ENCODE measurements around the gene FARP2. TPM values are rescaled to one million over a fixed set of nuclear protein-coding genes. Genes with fewer than 3 reads are reported as not detected.

FARP2 gene
- total RNA-seq, 1 experiment from 2014 or later = 49.3 TPM

DNA sequence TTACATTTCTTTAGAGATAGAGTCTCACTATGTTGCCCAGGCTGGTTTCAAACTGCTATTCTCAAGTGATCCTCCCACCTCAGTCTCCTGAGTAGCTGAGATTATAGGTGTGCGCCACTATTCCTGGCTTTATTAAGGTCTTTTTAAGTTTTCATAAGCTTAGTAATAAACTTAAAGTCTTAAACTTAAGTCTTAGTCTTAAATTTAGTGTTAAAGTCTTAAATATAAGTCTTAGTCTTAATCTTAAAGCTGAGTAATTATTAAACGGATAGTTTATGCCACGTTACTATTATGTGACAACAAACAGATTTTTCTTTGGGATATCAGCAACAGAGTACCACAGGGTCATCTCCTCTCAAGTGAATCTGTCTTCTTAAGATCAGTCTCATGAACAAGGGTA lies 12.6 kb downstream of the FARP2 start:
- peaks cover 8% of the 10 kb centered on the region; the same call in 1 of the 2 replicates for H4K20me1 ChIP-seq (ENCODE audit: insufficient read depth)
- intact Hi-C loops (cut with micrococcal nuclease) = no loop called here

DNA sequence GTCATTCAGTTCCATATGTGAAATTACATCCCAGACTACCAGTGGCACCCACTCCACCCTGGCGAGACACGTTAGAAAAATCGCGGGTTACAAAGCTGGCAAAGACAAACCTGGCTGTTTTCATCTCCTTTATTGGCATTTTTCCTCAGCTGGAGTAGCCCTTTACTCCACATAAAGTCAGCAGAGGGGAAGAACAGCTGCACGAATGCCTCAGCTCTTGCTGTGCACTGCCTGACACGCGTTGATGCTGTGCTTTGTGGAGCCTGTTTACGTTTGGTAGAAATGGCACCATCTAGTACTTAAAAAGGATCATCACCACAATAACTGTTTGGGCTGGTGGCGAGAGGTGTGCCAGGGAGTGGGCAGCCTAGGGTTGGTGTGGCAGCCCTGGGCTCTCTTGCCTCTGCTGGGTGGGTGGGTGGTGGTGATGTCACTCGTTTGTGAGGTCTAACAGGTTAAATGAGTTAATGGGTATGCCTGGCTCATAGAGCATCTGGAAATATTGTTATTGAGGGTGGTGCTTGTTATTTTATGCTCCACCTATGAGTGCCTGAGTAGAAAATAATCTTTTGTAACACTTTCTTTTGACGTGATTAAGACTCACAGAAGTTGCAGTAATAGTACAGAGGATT lies 16.4 kb downstream of the FARP2 start:
- ATAC-seq (no peak), DNase-seq (ENCODE audit: low read depth, low spot score) (no peak)
- no peaks in the 10 kb centered on the region for H3K9me2 ChIP-seq (ENCODE audit: insufficient read depth)
- TF ChIP-seq ZNF274 (IDR thresholded peaks at IDR 0.05; ENCODE audit: low read depth, low read length) (no peak), EZH2 (IDR thresholded peaks at IDR 0.05) (no peak), ZFX (IDR thresholded peaks at IDR 0.05) (no peak), FOSL1 (IDR thresholded peaks at IDR 0.05; ENCODE audit: low read depth) (no peak), JUND (IDR thresholded peaks at IDR 0.05) (no peak), POLR2AphosphoS5 (IDR thresholded peaks at IDR 0.05; ENCODE audit: low read depth, low read length) (no peak), EGR1 (IDR thresholded peaks at IDR 0.05; ENCODE audit: low read depth) (no peak), TCF7L2 (IDR thresholded peaks at IDR 0.05; ENCODE audit: borderline replicate concordance, extremely low read depth, insufficient read depth, insufficient read length) (no peak), POLR2A (IDR thresholded peaks at IDR 0.05; ENCODE audit: borderline replicate concordance, extremely low read depth, insufficient read depth, insufficient read length) (no peak), EZH2phosphoT487 (IDR thresholded peaks at IDR 0.05; ENCODE audit: borderline replicate concordance) (no peak), SRF (IDR thresholded peaks at IDR 0.05; ENCODE audit: low read depth) (no peak)
- TF ChIP-seq, protein P1, sequence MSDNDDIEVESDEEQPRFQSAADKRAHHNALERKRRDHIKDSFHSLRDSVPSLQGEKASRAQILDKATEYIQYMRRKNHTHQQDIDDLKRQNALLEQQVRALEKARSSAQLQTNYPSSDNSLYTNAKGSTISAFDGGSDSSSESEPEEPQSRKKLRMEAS (IDR thresholded peaks at IDR 0.05) = no peak
- peaks cover 64% of the 10 kb centered on the region for H3K79me2 ChIP-seq (ENCODE audit: insufficient read depth, low read length)
- ChIA-PET CTCF (no interaction called here), POLR2A (no interaction called here), RAD21 (ENCODE audit: low non-redundant PET in 1 of 2, low total read pairs in 2 of 2, uncharacterized antibody in 2 of 2, unreplicated experiment in 2 of 2) (interaction anchor here in 1 of 2 experiments (0.7 kb wide), 1 partner anchor 724 kb away, joined by 5 read pairs; no protein-coding TSS in a partner anchor)
- H3K4me3 ChIP-seq (replicated peaks in 1 of 2; ENCODE audit: low read depth in 1 of 2, low read length in 2 of 2) = no peak overlapping the region
- no peak overlapping the region for H2AFZ ChIP-seq (ENCODE audit: low read depth, low read length, poor library complexity, severe bottlenecking)
- peaks cover 8 to 10% of the 10 kb centered on the region in 2 experiments for H3K4me1 ChIP-seq (ENCODE audit: control insufficient read depth in 1 of 2, insufficient read depth in 2 of 2, low read length in 2 of 2)
- H3K9ac ChIP-seq (ENCODE audit: low read length) = no peak overlapping the region
- intact Hi-C loops (cut with micrococcal nuclease) = no loop called here
- no peaks in the 10 kb centered on the region for H3K9me3 ChIP-seq (ENCODE audit: control insufficient read depth in 1 of 2, insufficient read depth in 1 of 2, low read depth in 1 of 2, low read length in 2 of 2)
- no peak overlapping the region for H3K27ac ChIP-seq (ENCODE audit: low read depth, low read length)
- H3K27me3 ChIP-seq (ENCODE audit: insufficient read depth, low read length) = no peaks in the 10 kb centered on the region
- no peaks in the 10 kb centered on the region for H4K20me1 ChIP-seq (ENCODE audit: insufficient read depth)
- no peak overlapping the region for H3K4me2 ChIP-seq (ENCODE audit: low read length)
- no TSS peak for BruUV-seq (replicated peaks)
- peaks cover 0 to 9% of the 10 kb centered on the region in 2 experiments; a peak in 1 of 4 replicates for H3K36me3 ChIP-seq (ENCODE audit: control insufficient read depth in 1 of 2, insufficient read depth in 2 of 2, low read length in 2 of 2)

More for the DNA sequence above, 12.6 kb downstream of the FARP2 start:
- H3K27me3 ChIP-seq (ENCODE audit: insufficient read depth, low read length) = no peaks in the 10 kb centered on the region
- no peaks in the 10 kb centered on the region for H3K9me2 ChIP-seq (ENCODE audit: insufficient read depth)
- CTCF ChIA-PET = no interaction called here
- H2AFZ ChIP-seq (ENCODE audit: low read depth, low read length, poor library complexity, severe bottlenecking) = no peak overlapping the region
- BruUV-seq (replicated peaks) = no TSS peak
- H3K27ac ChIP-seq (ENCODE audit: low read depth, low read length) = no peak overlapping the region
- no peak overlapping the region for H3K9ac ChIP-seq (ENCODE audit: low read length)
- ATAC-seq (no peak), DNase-seq (ENCODE audit: low read depth, low spot score) (no peak)
- no peak overlapping the region for H3K4me3 ChIP-seq (replicated peaks in 1 of 2; ENCODE audit: low read depth in 1 of 2, low read length in 2 of 2)
- no peaks in the 10 kb centered on the region for H3K9me3 ChIP-seq (ENCODE audit: control insufficient read depth in 1 of 2, insufficient read depth in 1 of 2, low read depth in 1 of 2, low read length in 2 of 2)
- no peak for TF ChIP-seq POLR2AphosphoS5 (IDR thresholded peaks at IDR 0.05; ENCODE audit: low read depth, low read length)
- POLR2A ChIA-PET = no interaction called here
- H3K4me1 ChIP-seq (ENCODE audit: control insufficient read depth in 1 of 2, insufficient read depth in 2 of 2, low read length in 2 of 2) = no peaks in the 10 kb centered on the region; a peak in 1 of 4 replicates
- H3K79me2 ChIP-seq (ENCODE audit: insufficient read depth, low read length) = peaks cover 93% of the 10 kb centered on the region
- RAD21 ChIA-PET (ENCODE audit: low non-redundant PET in 1 of 2, low total read pairs in 2 of 2, uncharacterized antibody in 2 of 2, unreplicated experiment in 2 of 2) = no interaction called here
- H3K36me3 ChIP-seq (ENCODE audit: control insufficient read depth in 1 of 2, insufficient read depth in 2 of 2, low read length in 2 of 2) = peaks cover 0 to 3% of the 10 kb centered on the region in 2 experiments; a peak in 1 of 4 replicates
- no peak overlapping the region for H3K4me2 ChIP-seq (ENCODE audit: low read length)

Measured in HCT116 (cell line).